Natural killer cell (primary cell): Measurements from ENCODE around the gene SLC35A5. TPM values are rescaled to one million over a fixed set of nuclear protein-coding genes. Genes with fewer than 3 reads are reported as not detected.

Source experiments
- ATAC-seq, 3 donors: fragments of 150-1000 bp in 2 of 3; fragments of 200-7000 bp in 1 of 3; cut with Tn5 transposase; 1 replicate in 1 of 3; 2 replicates in 2 of 3; pipeline ENCODE4 v1.10.0; 2021; ENCODE audit warnings: mild to moderate bottlenecking in 2 of 3, moderate library complexity in 2 of 3
- DNase-seq, 2 donors: peaks; one replicate each; pipeline versions ENCODE4 v3.0.0 to v3.0.0-alpha.2; 2013 to 2021; ENCODE audit warnings: mixed read lengths in 1 of 2
- H3K27ac ChIP-seq: one replicate; pipeline ENCODE4 v1.5.1; 2013; ENCODE audit warnings: mild to moderate bottlenecking, low read length
- H3K27me3 ChIP-seq: one replicate; pipeline ENCODE4 v1.6.1; 2013; ENCODE audit warnings: low read length; ENCODE audit not compliant: control insufficient read depth, insufficient read depth
- H3K36me3 ChIP-seq: one replicate; pipeline ENCODE4 v1.6.1; 2013; ENCODE audit warnings: low read length; ENCODE audit not compliant: control insufficient read depth, insufficient read depth
- H3K4me1 ChIP-seq: one replicate; pipeline ENCODE4 v1.6.1; 2013; ENCODE audit warnings: low read length; ENCODE audit not compliant: control insufficient read depth, insufficient read depth
- H3K4me3 ChIP-seq: one replicate; pipeline ENCODE4 v1.5.1; 2013; ENCODE audit warnings: low read length
- H3K9me3 ChIP-seq: one replicate; pipeline ENCODE4 v1.6.1; 2013; ENCODE audit warnings: low read length; ENCODE audit not compliant: control insufficient read depth, insufficient read depth
- H3K27ac Mint-ChIP-seq, 2 donors: one replicate each; pipeline ENCODE4 v1.8.0; 2022; ENCODE audit warnings: mild to moderate bottlenecking in 2 of 2, mixed read lengths in 2 of 2, moderate library complexity in 1 of 2
- H3K27me3 Mint-ChIP-seq, 2 donors: one replicate each; pipeline ENCODE4 v1.8.0; 2022; ENCODE audit warnings: low read depth in 2 of 2, mixed read lengths in 2 of 2
- H3K36me3 Mint-ChIP-seq: one replicate; pipeline ENCODE4 v1.8.0; 2022; ENCODE audit warnings: mixed read lengths
- H3K4me1 Mint-ChIP-seq, 2 donors: one replicate each; pipeline ENCODE4 v1.8.0; 2022; ENCODE audit warnings: mixed read lengths in 2 of 2
- H3K4me3 Mint-ChIP-seq: one replicate; pipeline ENCODE4 v1.8.0; 2022; ENCODE audit warnings: mild to moderate bottlenecking, moderate library complexity, mixed read lengths
- H3K9me3 Mint-ChIP-seq, 2 donors: one replicate each; pipeline ENCODE4 v1.8.0; 2022; ENCODE audit warnings: mixed read lengths in 2 of 2
- CTCF ChIP-seq: fragments of 200-600 bp; IDR thresholded peaks from one replicate; pipeline ENCODE4 v1.8.0; 2022; ENCODE audit warnings: antibody characterized with exemption
- WGBS: methylation state at CpG from one replicate; pipeline ENCODE4 v1.1.7; 2013; ENCODE audit warnings: missing lambda C conversion rate; ENCODE audit not compliant: insufficient coverage; 5-methylcytosine and 5-hydroxymethylcytosine counted together
- intact Hi-C: fragments of 100-400 bp; cut with micrococcal nuclease; formaldehyde crosslinking; loops from one replicate; pipeline ENCODE4 v1.14.2; 2022
- total RNA-seq, 4 donors: library from RNA; stranded (reverse); fragments of 120-200 nt in 1 of 4; gene quantifications; one replicate each; pipeline versions ENCODE4 v1.2.3 to v1.2.4, GENCODE V29; 2013 to 2022

SLC35A5 gene
- total RNA-seq, 3 donors from 2014 or later (not counting 1 experiment from before 2014, with no cell fraction given) = 10.5 to 17.4 (median 11.2) TPM

- no peak overlapping the region for H3K27ac Mint-ChIP-seq
- no peaks in the 10 kb centered on the region for H3K9me3 ChIP-seq
Observed at GRCh38 chr3:112606098-112606497, 44.3 kb downstream of the SLC35A5 start.

GRCh38 chr3:112607863-112608262 is 46.0 kb downstream of the SLC35A5 start:
- Mint-ChIP-seq H3K9me3 (no peaks in the 10 kb centered on the region), H3K36me3 (no peaks in the 10 kb centered on the region), H3K4me3 (no peak overlapping the region), H3K4me1 (peaks cover 10 to 12% of the 10 kb centered on the region in 2 donors), H3K27ac (no peak overlapping the region), H3K27me3 (peaks cover 8 to 26% of the 10 kb centered on the region in 2 donors)
- H3K27me3 ChIP-seq = no peaks in the 10 kb centered on the region
- no peak for TF ChIP-seq CTCF
- H3K27ac ChIP-seq = no peak overlapping the region
- intact Hi-C loops = no loop called here
- ATAC-seq (no peak), DNase-seq (no peak)
- H3K9me3 ChIP-seq = no peaks in the 10 kb centered on the region
- no peaks in the 10 kb centered on the region for H3K36me3 ChIP-seq
- no peak overlapping the region for H3K4me3 ChIP-seq
- no peaks in the 10 kb centered on the region for H3K4me1 ChIP-seq

More at GRCh38 chr3:112606098-112606497, 44.3 kb downstream of the SLC35A5 start:
- no peak for DNase-seq
- intact Hi-C loops = no loop called here
- H3K36me3 Mint-ChIP-seq = no peaks in the 10 kb centered on the region
- no peak for TF ChIP-seq CTCF
- H3K4me1 ChIP-seq = no peaks in the 10 kb centered on the region
- no peaks in the 10 kb centered on the region for H3K9me3 Mint-ChIP-seq
- no peak overlapping the region for H3K4me3 Mint-ChIP-seq
- peaks cover 8 to 26% of the 10 kb centered on the region in 2 donors for H3K27me3 Mint-ChIP-seq
- peaks cover 10 to 12% of the 10 kb centered on the region in 2 donors for H3K4me1 Mint-ChIP-seq
- no peaks in the 10 kb centered on the region for H3K36me3 ChIP-seq
- no peak overlapping the region for H3K4me3 ChIP-seq
- no peak overlapping the region for H3K27ac ChIP-seq
- 100% methylated on average over 1 of the region's 2 CpGs for WGBS
- H3K27me3 ChIP-seq = no peaks in the 10 kb centered on the region
- ATAC-seq = no peak

- WGBS = 73% methylated on average over 3 of the region's 3 CpGs
- no peaks in the 10 kb centered on the region for H3K27me3 ChIP-seq
- H3K4me1 ChIP-seq = no peaks in the 10 kb centered on the region
- DNase-seq = no peak
- H3K36me3 Mint-ChIP-seq = no peaks in the 10 kb centered on the region
- H3K27ac ChIP-seq = no peak overlapping the region
- H3K27ac Mint-ChIP-seq = no peak overlapping the region
- peaks cover 5 to 7% of the 10 kb centered on the region in 2 donors for H3K4me1 Mint-ChIP-seq
- peak in 1 of 3 donors; percentile 31 for ATAC-seq
- H3K4me3 Mint-ChIP-seq = no peak overlapping the region
- no peak for TF ChIP-seq CTCF
- H3K9me3 Mint-ChIP-seq = no peaks in the 10 kb centered on the region
- intact Hi-C loops = no loop called here
- H3K9me3 ChIP-seq = no peaks in the 10 kb centered on the region
- H3K36me3 ChIP-seq = no peaks in the 10 kb centered on the region
- peaks cover 8 to 26% of the 10 kb centered on the region in 2 donors for H3K27me3 Mint-ChIP-seq
- H3K4me3 ChIP-seq = no peak overlapping the region
Observed at GRCh38 chr3:112610121-112610520, 48.3 kb downstream of the SLC35A5 start.
